SH-SY5Y (cell line): Measurements from ENCODE around the gene TMEM184B.

Source experiments
- GATA2 ChIP-seq: IDR thresholded peaks from 2 replicates; pipeline ENCODE4 v1.6.1; 2011; ENCODE audit warnings: mild to moderate bottlenecking, low read depth, low read length
- GATA3 ChIP-seq: IDR thresholded peaks from 2 replicates; pipeline ENCODE4 v1.6.1; 2011; ENCODE audit warnings: low read depth, mild to moderate bottlenecking, low read length, moderate library complexity

GRCh38 chr22:38223289-38223960 is 49.4 kb downstream of the TMEM184B start:
- no peak for TF ChIP-seq GATA3
- TF ChIP-seq GATA2: no peak
